ENCODE data around the gene ACAD8. TPM values are rescaled to one million over a fixed set of nuclear protein-coding genes. Genes with fewer than 3 reads are reported as not detected.

ACAD8 gene
- total RNA-seq, 4 donors from 2014 or later: 19.4 to 29.6 (median 24.7) TPM

GRCh38 chr11:134261626-134262488, 8.5 kb downstream of the ACAD8 start:
- no peaks in the 10 kb centered on the region for H3K4me1 ChIP-seq
- ATAC-seq (no peak), DNase-seq (no peak)
- peaks cover 0 to 77% of the 10 kb centered on the region in 2 donors for H3K36me3 ChIP-seq
- in situ Hi-C loops (cut with MboI; ENCODE audit: low sequenced_read_pairs in 4 of 4) (no loop called here), intact Hi-C loops (cut with DNase I; ENCODE audit: low total_unique reads) (no loop called here)
- no peak overlapping the region for H3K27ac ChIP-seq
- no peaks in the 10 kb centered on the region for H3K9me3 ChIP-seq
- H3K27me3 ChIP-seq: no peaks in the 10 kb centered on the region
- H3K4me3 ChIP-seq: no peak overlapping the region
- TF ChIP-seq POLR2A (IDR thresholded peaks at IDR 0.05) (no peak), CTCF (IDR thresholded peaks at IDR 0.05 in 4 of 5, conservative IDR thresholded peaks at IDR 0.05 in 1 of 5) (peak in 1 of 5 experiments; percentile 27)

GRCh38 chr11:134264966-134265764, 11.8 kb downstream of the ACAD8 start:
- in situ Hi-C loops (cut with MboI; ENCODE audit: low sequenced_read_pairs in 4 of 4): no loop called here
- intact Hi-C loops (cut with DNase I; ENCODE audit: low total_unique reads): no loop called here
- no peak for ATAC-seq
- H3K9me3 ChIP-seq: no peaks in the 10 kb centered on the region
- H3K27ac ChIP-seq: no peak overlapping the region
- no peak overlapping the region for H3K4me3 ChIP-seq
- peaks cover 0 to 4% (median 0%) of the 10 kb centered on the region in 3 donors for H3K27me3 ChIP-seq
- DNase-seq: no peak
- no peaks in the 10 kb centered on the region for H3K4me1 ChIP-seq
- TF ChIP-seq POLR2A (IDR thresholded peaks at IDR 0.05): no peak
- TF ChIP-seq CTCF (IDR thresholded peaks at IDR 0.05 in 4 of 5, conservative IDR thresholded peaks at IDR 0.05 in 1 of 5): no peak
- H3K36me3 ChIP-seq: peaks cover 0 to 49% of the 10 kb centered on the region in 2 donors

- Histone ChIP-seq H3K4me1 (no peaks in the 10 kb centered on the region), H3K36me3 (peaks cover 0 to 37% of the 10 kb centered on the region in 2 donors), H3K4me3 (no peak overlapping the region), H3K27me3 (peaks cover 1 to 7% (median 7%) of the 10 kb centered on the region in 3 donors), H3K9me3 (no peaks in the 10 kb centered on the region), H3K27ac (no peak overlapping the region)
- ATAC-seq (no peak), DNase-seq (no peak)
- in situ Hi-C loops (cut with MboI; ENCODE audit: low sequenced_read_pairs in 4 of 4): no loop called here
- TF ChIP-seq POLR2A (IDR thresholded peaks at IDR 0.05) (no peak), CTCF (IDR thresholded peaks at IDR 0.05 in 4 of 5, conservative IDR thresholded peaks at IDR 0.05 in 1 of 5) (no peak)
- intact Hi-C loops (cut with DNase I; ENCODE audit: low total_unique reads): no loop called here
Observed at GRCh38 chr11:134266440-134266839, 13.1 kb downstream of the ACAD8 start.

GRCh38 chr11:134266841-134267251, 13.5 kb downstream of the ACAD8 start:
- in situ Hi-C loops (cut with MboI; ENCODE audit: low sequenced_read_pairs in 4 of 4): no loop called here
- intact Hi-C loops (cut with DNase I; ENCODE audit: low total_unique reads): no loop called here
- H3K27me3 ChIP-seq: peaks cover 6 to 11% (median 7%) of the 10 kb centered on the region in 3 donors

More at GRCh38 chr11:134266841-134267251, 13.5 kb downstream of the ACAD8 start:
- H3K9me3 ChIP-seq: no peaks in the 10 kb centered on the region
- DNase-seq (no peak), ATAC-seq (no peak)
- TF ChIP-seq POLR2A (IDR thresholded peaks at IDR 0.05) (no peak), CTCF (IDR thresholded peaks at IDR 0.05 in 4 of 5, conservative IDR thresholded peaks at IDR 0.05 in 1 of 5) (no peak)
- no peaks in the 10 kb centered on the region for H3K4me1 ChIP-seq
- peaks cover 0 to 33% of the 10 kb centered on the region in 2 donors for H3K36me3 ChIP-seq
- no peak overlapping the region for H3K27ac ChIP-seq
- H3K4me3 ChIP-seq: no peak overlapping the region

Data from gastrocnemius medialis (tissue), 4 donors.